Kidney (tissue), 14 donors: ENCODE results near the gene SLC9C1. TPM values are rescaled to one million over a fixed set of nuclear protein-coding genes. Genes with fewer than 3 reads are reported as not detected.

Experiments used
- DNase-seq, 5 donors: peaks; one replicate each; pipeline ENCODE4 v3.0.0-alpha.2; 2013 to 2020
- FAIRE-seq: peaks from 2 replicates; lab custom pipeline; 2012; peaks lifted over from hg19 to GRCh38; lab: Jason Lieb, UNC
- H3K27ac ChIP-seq, 2 donors: one replicate each; pipeline ENCODE4 v1.7.0; 2013; ENCODE audit warnings: low read depth in 2 of 2, low read length in 2 of 2, inconsistent platforms in 1 of 2
- H3K27me3 ChIP-seq: one replicate; pipeline ENCODE4 v1.7.1; 2013; ENCODE audit warnings: low read length, inconsistent platforms; ENCODE audit not compliant: control insufficient read depth, insufficient read depth
- H3K36me3 ChIP-seq, 3 donors: one replicate each; pipeline versions ENCODE4 v1.7.0 to v1.7.1; 2013; ENCODE audit warnings: low read length in 3 of 3, control low read depth in 1 of 3, inconsistent platforms in 1 of 3; ENCODE audit not compliant: insufficient read depth in 3 of 3, control insufficient read depth in 2 of 3
- H3K4me1 ChIP-seq, 3 donors: one replicate each; pipeline versions ENCODE4 v1.7.0 to v1.7.1; 2013; ENCODE audit warnings: low read length in 3 of 3, inconsistent platforms in 1 of 3, low read depth in 1 of 3; ENCODE audit not compliant: control insufficient read depth in 2 of 3, insufficient read depth in 2 of 3
- H3K4me3 ChIP-seq, 3 donors: one replicate each; pipeline versions ENCODE4 v1.7.0 to v1.8.1; 2013; ENCODE audit warnings: low read length in 3 of 3, control low read depth in 1 of 3, inconsistent platforms in 1 of 3
- H3K9ac ChIP-seq, 3 donors: one replicate each; pipeline versions ENCODE4 v1.7.0 to v1.7.1; 2013; ENCODE audit warnings: low read length in 3 of 3, control low read depth in 1 of 3, inconsistent platforms in 1 of 3
- H3K9me3 ChIP-seq, 3 donors: one replicate each; pipeline versions ENCODE4 v1.7.0 to v1.7.1; 2013; ENCODE audit warnings: low read length in 3 of 3, control low read depth in 1 of 3, inconsistent platforms in 1 of 3; ENCODE audit not compliant: control insufficient read depth in 2 of 3, insufficient read depth in 1 of 3
- intact Hi-C: fragments of 100-400 bp; cut with DNase I; formaldehyde crosslinking; loops from one replicate; pipeline ENCODE4 v1.11.1; 2022
- polyA plus RNA-seq: library from polyadenylated mRNA; stranded (reverse); fragments of 350-450 nt; fragmentation: Illumina TruSeq; extraction: RNeasy Lipid Tissue Mini Kit (QIAGEN cat#74804); gene quantifications from one replicate; pipeline ENCODE4 v1.2.3, GENCODE V29; 2014; ENCODE audit warnings: low read depth, low replicate concordance; ENCODE audit not compliant: insufficient read depth
- total RNA-seq: library from RNA; stranded (reverse); fragmentation: NEBNext Ultra II Directional; extraction: Animal tissue kit (Norgen Biotek cat#: 25700); gene quantifications from one replicate; pipeline ENCODE4 v1.2.1, GENCODE V29; 2021
- TF ChIP-seq, protein P1 (sequence below): IDR thresholded peaks from 3 replicates; pipeline ENCODE4 v1.5.1; 2012; ENCODE audit warnings: mild to moderate bottlenecking, moderate library complexity, borderline replicate concordance; ENCODE audit not compliant: insufficient read depth; ENCODE audit errors: extremely low read depth
- donor health status: control.
- donor health status: control.
- donor health status: control.
- donor health status: control.
- donor health status: control.
- donor health status: DM: yes; HTN: yes; CAD: no.
- donor health status: Normal renal cell carcinoma (clear cell type).

The SLC9C1 gene
- total and polyA plus RNA-seq, 2 donors from 2014 or later, result 0.09 to 1.2 TPM

DNA sequence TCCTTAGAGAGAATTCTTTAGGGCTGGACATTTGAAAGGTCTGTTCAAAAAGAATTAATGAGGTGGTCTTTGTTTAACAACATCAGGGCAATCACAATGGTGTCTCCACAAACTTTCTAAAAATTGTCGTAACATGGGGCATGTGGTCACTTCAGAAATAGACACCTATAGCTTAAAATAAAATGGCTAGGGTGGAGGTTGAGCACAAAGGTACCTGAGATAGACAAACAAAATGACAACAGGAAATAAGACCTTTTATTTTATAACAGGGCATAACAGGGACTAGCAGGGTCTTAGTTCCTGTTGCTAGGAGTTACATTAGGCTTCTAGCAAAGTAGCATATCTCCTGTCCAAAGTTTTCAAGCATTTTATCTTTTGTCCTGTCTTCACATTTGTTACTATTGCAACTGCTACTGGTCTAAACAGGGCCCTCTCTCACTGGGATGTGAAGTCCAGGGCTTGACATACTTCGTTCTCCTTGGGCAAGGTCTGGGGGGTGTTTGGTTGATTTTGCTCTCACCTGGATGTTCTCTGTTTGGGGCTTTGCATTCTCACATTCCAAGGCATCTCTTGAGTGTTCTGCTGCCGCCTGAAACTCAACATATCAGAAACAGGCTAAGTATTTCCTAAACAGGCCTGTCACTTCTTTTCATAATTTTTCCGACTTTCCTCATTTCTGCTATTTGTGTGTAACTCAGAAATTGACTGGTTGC is 163.9 kb downstream of the SLC9C1 start:
- FAIRE-seq, result no peak
- Histone ChIP-seq H3K9me3 (no peaks in the 10 kb centered on the region), H3K27me3 (no peaks in the 10 kb centered on the region), H3K27ac (no peak overlapping the region), H3K4me1 (peaks cover 0 to 8% (median 2%) of the 10 kb centered on the region in 3 donors), H3K9ac (no peak overlapping the region), H3K36me3 (no peaks in the 10 kb centered on the region), H3K4me3 (no peak overlapping the region)
- DNase-seq, result no peak
- intact Hi-C loops, result no loop called here
- TF ChIP-seq, protein P1, sequence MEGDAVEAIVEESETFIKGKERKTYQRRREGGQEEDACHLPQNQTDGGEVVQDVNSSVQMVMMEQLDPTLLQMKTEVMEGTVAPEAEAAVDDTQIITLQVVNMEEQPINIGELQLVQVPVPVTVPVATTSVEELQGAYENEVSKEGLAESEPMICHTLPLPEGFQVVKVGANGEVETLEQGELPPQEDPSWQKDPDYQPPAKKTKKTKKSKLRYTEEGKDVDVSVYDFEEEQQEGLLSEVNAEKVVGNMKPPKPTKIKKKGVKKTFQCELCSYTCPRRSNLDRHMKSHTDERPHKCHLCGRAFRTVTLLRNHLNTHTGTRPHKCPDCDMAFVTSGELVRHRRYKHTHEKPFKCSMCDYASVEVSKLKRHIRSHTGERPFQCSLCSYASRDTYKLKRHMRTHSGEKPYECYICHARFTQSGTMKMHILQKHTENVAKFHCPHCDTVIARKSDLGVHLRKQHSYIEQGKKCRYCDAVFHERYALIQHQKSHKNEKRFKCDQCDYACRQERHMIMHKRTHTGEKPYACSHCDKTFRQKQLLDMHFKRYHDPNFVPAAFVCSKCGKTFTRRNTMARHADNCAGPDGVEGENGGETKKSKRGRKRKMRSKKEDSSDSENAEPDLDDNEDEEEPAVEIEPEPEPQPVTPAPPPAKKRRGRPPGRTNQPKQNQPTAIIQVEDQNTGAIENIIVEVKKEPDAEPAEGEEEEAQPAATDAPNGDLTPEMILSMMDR, result no peak

DNA sequence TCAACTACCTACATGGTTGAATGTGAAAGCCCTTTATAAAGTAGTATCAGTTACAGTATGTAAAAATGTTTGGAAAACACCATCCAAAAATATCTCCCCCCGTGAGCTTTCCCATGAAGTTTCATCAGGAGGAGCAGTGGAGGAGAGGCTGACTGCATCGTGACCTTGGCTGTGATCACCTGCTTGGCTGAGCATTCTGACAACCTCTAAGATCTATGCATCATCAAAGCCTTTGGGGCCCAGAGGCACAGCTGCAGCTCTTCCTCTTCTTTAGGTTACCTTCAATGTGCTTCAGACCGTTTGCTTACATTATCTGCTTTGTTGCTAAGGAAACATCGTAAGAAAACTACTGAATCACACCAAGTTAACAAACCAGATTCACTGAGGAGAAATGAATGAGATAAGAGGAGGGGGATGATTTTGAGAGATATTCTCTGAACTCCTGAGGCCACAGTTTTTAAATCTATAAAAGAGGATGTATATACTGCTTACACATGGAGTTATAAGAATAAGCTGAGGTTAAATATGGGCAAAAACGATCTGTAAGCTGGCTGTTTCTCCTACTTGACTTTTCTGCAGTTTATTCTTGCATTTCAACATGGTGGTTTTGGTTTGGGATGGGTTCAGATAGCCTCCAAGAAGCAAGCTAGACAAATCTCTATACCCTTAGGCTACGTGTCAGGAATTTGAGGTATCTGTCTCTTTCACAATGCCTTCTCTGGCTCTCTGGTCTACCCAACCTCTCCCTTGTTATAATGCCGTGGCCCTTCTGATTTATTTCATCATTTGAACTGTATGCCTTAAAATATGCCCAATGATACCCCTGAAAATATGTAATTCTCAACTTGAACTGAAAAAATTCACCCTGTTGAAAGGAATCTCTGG is 164.9 kb downstream of the SLC9C1 start:
- no peak overlapping the region for H3K4me3 ChIP-seq
- DNase-seq (peak in 3 of 5 donors; percentile 45 to 79 (median 64)), FAIRE-seq (no peak)
- no peak overlapping the region for H3K27ac ChIP-seq
- H3K9me3 ChIP-seq, result no peaks in the 10 kb centered on the region
- intact Hi-C loops, result no loop called here
- H3K4me1 ChIP-seq, result peaks cover 0 to 6% (median 2%) of the 10 kb centered on the region in 3 donors
- TF ChIP-seq, protein P1, result no peak
- no peaks in the 10 kb centered on the region for H3K36me3 ChIP-seq
- no peak overlapping the region for H3K9ac ChIP-seq
- no peaks in the 10 kb centered on the region for H3K27me3 ChIP-seq

DNA sequence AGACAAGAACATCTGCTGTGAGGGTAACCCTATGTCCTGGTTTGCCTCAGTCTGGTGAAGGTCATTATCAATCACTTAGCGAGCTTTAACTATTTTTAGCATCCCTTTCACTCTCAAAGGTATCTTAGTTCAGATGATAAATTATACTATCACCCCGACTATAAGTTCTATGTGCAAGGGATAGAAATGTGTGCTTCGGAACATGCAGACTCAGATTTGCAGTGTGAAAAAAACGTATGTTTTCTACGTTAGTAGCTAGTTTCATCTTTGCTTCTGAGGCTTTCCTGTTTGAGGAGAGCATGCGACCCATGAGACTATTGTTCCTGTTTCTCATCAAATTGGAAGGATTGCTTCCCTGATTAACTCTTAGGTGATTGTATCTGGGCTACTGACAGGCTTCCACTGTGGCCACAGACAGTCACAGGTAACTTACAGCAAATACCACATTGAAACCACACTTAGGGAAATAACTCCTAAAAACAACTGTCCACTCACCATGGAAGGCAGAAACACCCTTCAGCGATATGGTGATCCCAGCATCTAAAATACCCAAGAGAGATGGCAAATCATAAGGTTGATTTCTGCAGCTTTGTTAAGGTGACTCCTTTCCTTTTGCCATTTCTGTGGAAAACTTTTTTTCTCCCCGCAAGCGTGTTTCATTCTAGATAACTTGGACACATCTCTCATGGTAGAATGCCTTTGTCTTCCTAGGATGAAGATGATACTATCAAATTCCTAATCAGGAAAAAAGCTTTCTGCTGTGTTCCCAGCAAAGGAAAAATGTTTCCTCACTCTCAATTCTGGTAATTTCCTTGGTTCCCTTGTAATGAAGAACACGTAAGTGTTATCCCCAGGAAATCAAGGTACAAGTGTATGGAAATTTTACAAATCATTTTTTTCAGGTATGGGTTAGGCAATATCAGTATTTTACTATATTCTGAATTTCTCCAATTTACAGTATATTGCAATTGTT is 166.2 kb downstream of the SLC9C1 start:
- intact Hi-C loops, result no loop called here
- DNase-seq, result no peak
- H3K9me3 ChIP-seq, result no peaks in the 10 kb centered on the region
- peaks cover 0 to 5% (median 2%) of the 10 kb centered on the region in 3 donors for H3K4me1 ChIP-seq
- no peak for FAIRE-seq
- no peak overlapping the region for H3K4me3 ChIP-seq
- no peak overlapping the region for H3K9ac ChIP-seq
- TF ChIP-seq, protein P1, result no peak
- H3K27me3 ChIP-seq, result no peaks in the 10 kb centered on the region
- H3K27ac ChIP-seq, result no peak overlapping the region
- H3K36me3 ChIP-seq, result no peaks in the 10 kb centered on the region
